Astrocyte (in vitro differentiated cells and primary cell): ENCODE data around the gene MBNL1. TPM values are rescaled to one million over a fixed set of nuclear protein-coding genes. Genes with fewer than 3 reads are reported as not detected.

ENCODE experiments used
- DNase-seq: peaks from one replicate; pipeline ENCODE4 v3.0.0-alpha.2; 2010; ENCODE audit warnings: low read depth
- FAIRE-seq: peaks from 2 replicates; lab custom pipeline; 2011; peaks lifted over from hg19 to GRCh38; lab: Jason Lieb, UNC
- H2AFZ ChIP-seq: 2 replicates; pipeline ENCODE4 v1.6.0; 2012; ENCODE audit warnings: low read depth, low read length, inconsistent platforms
- H3K27ac ChIP-seq: 2 replicates; pipeline ENCODE4 v1.5.1; 2011; ENCODE audit warnings: low read depth, low read length, inconsistent platforms
- H3K27me3 ChIP-seq: 2 replicates; pipeline ENCODE4 v1.6.0; 2011; ENCODE audit warnings: low read length, inconsistent platforms; ENCODE audit not compliant: insufficient read depth
- H3K36me3 ChIP-seq: 2 replicates; pipeline ENCODE4 v1.5.1; 2011; ENCODE audit warnings: low read length, inconsistent platforms; ENCODE audit not compliant: insufficient read depth
- H3K4me1 ChIP-seq: 2 replicates; pipeline ENCODE4 v1.5.1; 2011; ENCODE audit warnings: low read length, inconsistent platforms; ENCODE audit not compliant: insufficient read depth
- H3K4me2 ChIP-seq: 2 replicates; pipeline ENCODE4 v1.6.0; 2012; ENCODE audit warnings: low read length, inconsistent platforms
- H3K4me3 ChIP-seq: 2 replicates; pipeline ENCODE4 v1.5.1; 2011; ENCODE audit warnings: low read depth, mild to moderate bottlenecking, low read length, inconsistent platforms; ENCODE audit not compliant: insufficient read depth
- H3K79me2 ChIP-seq: 2 replicates; pipeline ENCODE4 v1.6.0; 2012; ENCODE audit warnings: mild to moderate bottlenecking, low read length, inconsistent platforms; ENCODE audit not compliant: insufficient read depth
- H3K9ac ChIP-seq: 2 replicates; pipeline ENCODE4 v1.6.0; 2012; ENCODE audit warnings: mild to moderate bottlenecking, low read length, inconsistent platforms
- H3K9me3 ChIP-seq: 2 replicates; pipeline ENCODE4 v1.5.1; 2012; ENCODE audit warnings: low read depth, mild to moderate bottlenecking, low read length, inconsistent platforms; ENCODE audit not compliant: insufficient read depth
- H4K20me1 ChIP-seq: 2 replicates; pipeline ENCODE4 v1.6.0; 2012; ENCODE audit warnings: low read length, inconsistent platforms; ENCODE audit not compliant: insufficient read depth
- H3K27ac Mint-ChIP-seq: one replicate; pipeline ENCODE4 v1.8.0; 2021; ENCODE audit warnings: mild to moderate bottlenecking, mixed read lengths; ENCODE audit not compliant: unreplicated experiment
- H3K27me3 Mint-ChIP-seq: one replicate; pipeline ENCODE4 v1.8.0; 2021; ENCODE audit warnings: low read depth, mixed read lengths; ENCODE audit not compliant: unreplicated experiment
- H3K36me3 Mint-ChIP-seq: one replicate; pipeline ENCODE4 v1.8.0; 2021; ENCODE audit warnings: low read depth, mixed read lengths; ENCODE audit not compliant: unreplicated experiment
- H3K4me1 Mint-ChIP-seq: one replicate; pipeline ENCODE4 v1.8.0; 2021; ENCODE audit warnings: low read depth, mixed read lengths; ENCODE audit not compliant: unreplicated experiment
- H3K4me3 Mint-ChIP-seq: one replicate; pipeline ENCODE4 v1.8.0; 2021; ENCODE audit warnings: mild to moderate bottlenecking, moderate library complexity, mixed read lengths; ENCODE audit not compliant: unreplicated experiment
- H3K9me3 Mint-ChIP-seq: one replicate; pipeline ENCODE4 v1.8.0; 2021; ENCODE audit warnings: mild to moderate bottlenecking, mixed read lengths; ENCODE audit not compliant: unreplicated experiment
- EZH2 ChIP-seq: IDR thresholded peaks from 2 replicates; pipeline ENCODE4 v1.6.1; 2012; ENCODE audit warnings: mild to moderate bottlenecking, low read length, inconsistent platforms; ENCODE audit not compliant: insufficient read depth
- total RNA-seq: library from RNA; stranded (reverse); gene quantifications from 2 replicates; pipeline ENCODE4 v1.2.1, GENCODE V29; 2021
- TF ChIP-seq, protein P1 (sequence below): IDR thresholded peaks from 2 replicates; pipeline ENCODE4 v1.5.1; 2011; ENCODE audit warnings: low read depth, mild to moderate bottlenecking, inconsistent platforms, low read length, moderate library complexity; ENCODE audit not compliant: insufficient read depth

Gene MBNL1
- total RNA-seq, 1 donor from 2014 or later = 93.1 TPM

DNA sequence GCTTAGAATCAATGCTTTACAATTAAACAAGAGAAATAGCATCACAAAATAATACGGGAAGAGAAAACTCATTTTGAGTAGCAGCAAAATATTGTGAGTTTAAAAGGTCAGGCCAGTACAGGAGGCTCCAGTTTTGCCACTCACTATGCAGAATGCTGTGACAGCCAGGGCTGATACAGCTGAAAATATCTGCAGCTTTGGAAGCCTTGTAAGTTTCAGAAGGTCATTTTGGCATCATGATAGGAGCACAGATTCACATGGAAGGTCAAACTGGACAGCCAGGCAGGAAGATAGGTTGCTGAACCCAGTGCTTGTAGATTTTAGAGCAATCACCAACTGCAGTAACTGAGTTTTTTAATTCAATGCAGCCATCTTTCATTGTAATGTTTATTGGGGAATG, 14.1 kb downstream of the MBNL1 start:
- Histone ChIP-seq H3K9me3 (no peaks in the 10 kb centered on the region), H3K4me3 (no peak overlapping the region), H3K36me3 (no peaks in the 10 kb centered on the region), H3K79me2 (peaks cover 97% of the 10 kb centered on the region), H3K4me1 (peaks cover 10% of the 10 kb centered on the region), H3K27ac (no peak overlapping the region), H3K4me2 (no peak overlapping the region), H3K9ac (no peak overlapping the region), H2AFZ (no peak overlapping the region), H3K27me3 (no peaks in the 10 kb centered on the region), H4K20me1 (peaks cover 87% of the 10 kb centered on the region)
- Mint-ChIP-seq H3K27me3 (no peaks in the 10 kb centered on the region), H3K9me3 (no peaks in the 10 kb centered on the region), H3K4me1 (peaks cover 30% of the 10 kb centered on the region), H3K4me3 (no peak overlapping the region), H3K27ac (no peak overlapping the region), H3K36me3 (no peaks in the 10 kb centered on the region)
- DNase-seq (no peak), FAIRE-seq (no peak)
- no peak for TF ChIP-seq EZH2
- TF ChIP-seq, protein P1, sequence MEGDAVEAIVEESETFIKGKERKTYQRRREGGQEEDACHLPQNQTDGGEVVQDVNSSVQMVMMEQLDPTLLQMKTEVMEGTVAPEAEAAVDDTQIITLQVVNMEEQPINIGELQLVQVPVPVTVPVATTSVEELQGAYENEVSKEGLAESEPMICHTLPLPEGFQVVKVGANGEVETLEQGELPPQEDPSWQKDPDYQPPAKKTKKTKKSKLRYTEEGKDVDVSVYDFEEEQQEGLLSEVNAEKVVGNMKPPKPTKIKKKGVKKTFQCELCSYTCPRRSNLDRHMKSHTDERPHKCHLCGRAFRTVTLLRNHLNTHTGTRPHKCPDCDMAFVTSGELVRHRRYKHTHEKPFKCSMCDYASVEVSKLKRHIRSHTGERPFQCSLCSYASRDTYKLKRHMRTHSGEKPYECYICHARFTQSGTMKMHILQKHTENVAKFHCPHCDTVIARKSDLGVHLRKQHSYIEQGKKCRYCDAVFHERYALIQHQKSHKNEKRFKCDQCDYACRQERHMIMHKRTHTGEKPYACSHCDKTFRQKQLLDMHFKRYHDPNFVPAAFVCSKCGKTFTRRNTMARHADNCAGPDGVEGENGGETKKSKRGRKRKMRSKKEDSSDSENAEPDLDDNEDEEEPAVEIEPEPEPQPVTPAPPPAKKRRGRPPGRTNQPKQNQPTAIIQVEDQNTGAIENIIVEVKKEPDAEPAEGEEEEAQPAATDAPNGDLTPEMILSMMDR = no peak

DNA sequence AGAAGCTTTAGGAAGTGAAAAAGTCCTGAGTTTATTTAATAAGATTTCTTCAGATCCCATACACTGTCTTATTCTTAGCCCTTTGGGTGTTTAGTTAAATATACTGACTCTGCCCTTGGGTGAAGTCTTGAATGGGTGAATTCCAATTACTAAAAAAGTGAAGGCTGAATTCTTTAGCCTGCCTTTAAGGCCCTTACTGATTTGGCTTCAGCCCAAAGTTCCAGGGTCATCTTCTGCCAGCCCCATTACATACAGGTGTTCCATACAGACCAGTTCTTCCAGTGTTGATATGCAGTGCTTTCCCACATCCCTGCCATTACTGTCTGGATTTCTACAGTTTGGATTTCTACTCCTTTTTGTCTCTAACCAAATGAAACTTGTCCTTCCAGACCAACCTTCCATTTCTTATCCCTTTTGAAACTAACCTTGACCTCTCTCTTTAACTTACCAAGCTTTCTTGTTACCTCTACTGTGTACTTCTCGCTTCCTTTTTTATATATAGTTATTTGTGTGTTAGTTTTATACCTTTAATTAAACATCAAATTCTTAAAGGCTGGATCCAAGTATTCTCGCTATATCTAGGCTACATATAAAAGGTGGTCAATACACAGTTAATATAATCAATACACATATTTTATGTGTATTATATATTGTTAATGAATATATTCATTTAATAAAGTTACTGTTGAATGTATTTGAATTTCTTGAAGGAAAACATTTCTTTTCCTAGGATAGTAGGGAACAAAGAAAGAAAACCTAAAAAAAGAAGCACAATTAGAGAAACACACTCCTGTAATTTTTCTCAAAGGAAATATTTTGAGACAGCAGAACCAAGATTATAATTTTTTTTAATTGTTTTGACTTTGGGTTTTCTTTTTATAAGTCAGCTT, 15.0 kb downstream of the MBNL1 start:
- Histone ChIP-seq H3K4me1 (peaks cover 14% of the 10 kb centered on the region), H3K9ac (no peak overlapping the region), H3K9me3 (no peaks in the 10 kb centered on the region), H3K27me3 (no peaks in the 10 kb centered on the region), H2AFZ (no peak overlapping the region), H3K79me2 (peaks cover 97% of the 10 kb centered on the region), H4K20me1 (peaks cover 84% of the 10 kb centered on the region), H3K4me3 (no peak overlapping the region), H3K36me3 (no peaks in the 10 kb centered on the region), H3K4me2 (no peak overlapping the region), H3K27ac (no peak overlapping the region)
- TF ChIP-seq, protein P1 = no peak
- TF ChIP-seq EZH2 = no peak
- FAIRE-seq (no peak), DNase-seq (no peak)
- Mint-ChIP-seq H3K27me3 (no peaks in the 10 kb centered on the region), H3K4me1 (peaks cover 38% of the 10 kb centered on the region), H3K36me3 (no peaks in the 10 kb centered on the region), H3K4me3 (no peak overlapping the region), H3K27ac (peak overlapping the region; percentile 23), H3K9me3 (no peaks in the 10 kb centered on the region)

DNA sequence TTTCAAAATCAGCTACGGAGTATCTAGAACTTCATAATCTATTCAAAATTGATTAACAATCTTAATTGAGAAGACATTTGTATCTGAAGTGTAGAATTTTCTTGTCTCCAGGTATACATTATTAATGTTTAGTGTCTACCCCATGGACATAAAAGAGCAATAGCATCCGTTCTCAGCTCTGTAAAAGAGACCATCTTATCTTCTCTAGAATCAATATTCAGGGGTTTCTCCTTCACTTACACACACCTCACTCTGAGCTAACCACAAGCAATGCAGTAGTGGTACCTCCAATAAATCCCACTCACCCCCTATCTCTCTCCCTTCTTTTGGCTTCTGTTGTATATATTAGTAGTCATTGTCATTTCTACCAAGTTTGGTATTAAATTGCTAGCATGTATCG, 16.2 kb downstream of the MBNL1 start:
- peaks cover 97% of the 10 kb centered on the region for H3K79me2 ChIP-seq
- no peaks in the 10 kb centered on the region for H3K9me3 Mint-ChIP-seq
- H3K9ac ChIP-seq = no peak overlapping the region
- H3K27me3 ChIP-seq = no peaks in the 10 kb centered on the region
- H3K9me3 ChIP-seq = no peaks in the 10 kb centered on the region
- H3K27ac ChIP-seq = no peak overlapping the region
- H3K4me2 ChIP-seq = no peak overlapping the region
- H3K4me3 Mint-ChIP-seq = no peak overlapping the region
- H3K4me1 ChIP-seq = peaks cover 14% of the 10 kb centered on the region
- no peaks in the 10 kb centered on the region for H3K27me3 Mint-ChIP-seq
- FAIRE-seq = no peak
- H3K4me1 Mint-ChIP-seq = peaks cover 41% of the 10 kb centered on the region
- no peak for DNase-seq
- no peaks in the 10 kb centered on the region for H3K36me3 Mint-ChIP-seq
- peaks cover 72% of the 10 kb centered on the region for H4K20me1 ChIP-seq
- H3K4me3 ChIP-seq = no peak overlapping the region
- no peak for TF ChIP-seq EZH2
- TF ChIP-seq, protein P1 = no peak
- no peak overlapping the region for H3K27ac Mint-ChIP-seq
- H3K36me3 ChIP-seq = no peaks in the 10 kb centered on the region
- no peak overlapping the region for H2AFZ ChIP-seq
